ENCODE results near the gene SCUBE3.
A peak's percentile ranks its signal among the peaks of the same experiment; 100 is the strongest.

DNA sequence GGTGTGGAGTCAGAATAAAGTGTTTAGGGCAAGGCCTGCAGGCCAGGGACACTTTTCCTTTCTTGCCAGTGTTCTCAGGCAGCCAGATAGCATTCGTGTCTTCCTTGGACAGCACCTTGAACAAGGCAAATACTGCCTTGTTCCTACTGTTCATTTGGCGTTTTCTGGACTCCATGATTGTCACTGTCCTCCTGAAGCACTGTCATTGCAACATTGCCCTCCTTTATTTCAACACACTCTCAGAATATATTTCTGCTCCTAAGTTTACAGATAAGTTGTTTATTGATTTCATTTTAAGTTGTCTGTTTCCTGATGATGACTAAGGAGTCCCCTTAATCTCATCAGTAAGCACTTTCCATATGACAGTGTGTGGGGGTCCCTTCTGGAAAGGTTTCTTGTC, 68.7 kb downstream of the SCUBE3 start:
- TF ChIP-seq, protein P1, sequence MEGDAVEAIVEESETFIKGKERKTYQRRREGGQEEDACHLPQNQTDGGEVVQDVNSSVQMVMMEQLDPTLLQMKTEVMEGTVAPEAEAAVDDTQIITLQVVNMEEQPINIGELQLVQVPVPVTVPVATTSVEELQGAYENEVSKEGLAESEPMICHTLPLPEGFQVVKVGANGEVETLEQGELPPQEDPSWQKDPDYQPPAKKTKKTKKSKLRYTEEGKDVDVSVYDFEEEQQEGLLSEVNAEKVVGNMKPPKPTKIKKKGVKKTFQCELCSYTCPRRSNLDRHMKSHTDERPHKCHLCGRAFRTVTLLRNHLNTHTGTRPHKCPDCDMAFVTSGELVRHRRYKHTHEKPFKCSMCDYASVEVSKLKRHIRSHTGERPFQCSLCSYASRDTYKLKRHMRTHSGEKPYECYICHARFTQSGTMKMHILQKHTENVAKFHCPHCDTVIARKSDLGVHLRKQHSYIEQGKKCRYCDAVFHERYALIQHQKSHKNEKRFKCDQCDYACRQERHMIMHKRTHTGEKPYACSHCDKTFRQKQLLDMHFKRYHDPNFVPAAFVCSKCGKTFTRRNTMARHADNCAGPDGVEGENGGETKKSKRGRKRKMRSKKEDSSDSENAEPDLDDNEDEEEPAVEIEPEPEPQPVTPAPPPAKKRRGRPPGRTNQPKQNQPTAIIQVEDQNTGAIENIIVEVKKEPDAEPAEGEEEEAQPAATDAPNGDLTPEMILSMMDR (conservative IDR thresholded peaks at IDR 0.05; ENCODE audit: low read depth, low read length), result no peak
- no peak for TF ChIP-seq POLR2A (IDR thresholded peaks at IDR 0.05; ENCODE audit: low read depth, low read length)
- TF ChIP-seq BHLHE40 (IDR thresholded peaks at IDR 0.05; ENCODE audit: low read depth, low read length), result no peak
- peak; percentile 37 for TF ChIP-seq CEBPB (IDR thresholded peaks at IDR 0.05; ENCODE audit: low read depth, low read length)
- TF ChIP-seq SMC3 (IDR thresholded peaks at IDR 0.05; ENCODE audit: low read depth, low read length), result no peak
- TF ChIP-seq MAZ (IDR thresholded peaks at IDR 0.05; ENCODE audit: borderline replicate concordance, low read depth, low read length), result no peak
- no peak for TF ChIP-seq RCOR1 (IDR thresholded peaks at IDR 0.05; ENCODE audit: insufficient replicate concordance, low read length)
- TF ChIP-seq MAFK (IDR thresholded peaks at IDR 0.05; ENCODE audit: low read depth, low read length), result no peak
- TF ChIP-seq, protein P2, sequence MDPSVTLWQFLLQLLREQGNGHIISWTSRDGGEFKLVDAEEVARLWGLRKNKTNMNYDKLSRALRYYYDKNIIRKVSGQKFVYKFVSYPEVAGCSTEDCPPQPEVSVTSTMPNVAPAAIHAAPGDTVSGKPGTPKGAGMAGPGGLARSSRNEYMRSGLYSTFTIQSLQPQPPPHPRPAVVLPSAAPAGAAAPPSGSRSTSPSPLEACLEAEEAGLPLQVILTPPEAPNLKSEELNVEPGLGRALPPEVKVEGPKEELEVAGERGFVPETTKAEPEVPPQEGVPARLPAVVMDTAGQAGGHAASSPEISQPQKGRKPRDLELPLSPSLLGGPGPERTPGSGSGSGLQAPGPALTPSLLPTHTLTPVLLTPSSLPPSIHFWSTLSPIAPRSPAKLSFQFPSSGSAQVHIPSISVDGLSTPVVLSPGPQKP (IDR thresholded peaks at IDR 0.05; ENCODE audit: borderline replicate concordance, low read depth, low read length), result no peak
- TF ChIP-seq RAD21 (IDR thresholded peaks at IDR 0.05; ENCODE audit: low read length), result no peak
- TF ChIP-seq RFX5 (IDR thresholded peaks at IDR 0.05; ENCODE audit: low read depth, low read length), result no peak
- no peak for TF ChIP-seq FOS (IDR thresholded peaks at IDR 0.05; ENCODE audit: low read depth, low read length)

Measured in IMR-90 (cell line).